ENCODE results near the gene FNIP1. TPM values are rescaled to one million over a fixed set of nuclear protein-coding genes. Genes with fewer than 3 reads are reported as not detected.

Gene FNIP1
- polyA plus RNA-seq, 1 donor (not counting 4 experiments of a cell fraction or from before 2014, with no cell fraction given): 14.6 TPM

DNA sequence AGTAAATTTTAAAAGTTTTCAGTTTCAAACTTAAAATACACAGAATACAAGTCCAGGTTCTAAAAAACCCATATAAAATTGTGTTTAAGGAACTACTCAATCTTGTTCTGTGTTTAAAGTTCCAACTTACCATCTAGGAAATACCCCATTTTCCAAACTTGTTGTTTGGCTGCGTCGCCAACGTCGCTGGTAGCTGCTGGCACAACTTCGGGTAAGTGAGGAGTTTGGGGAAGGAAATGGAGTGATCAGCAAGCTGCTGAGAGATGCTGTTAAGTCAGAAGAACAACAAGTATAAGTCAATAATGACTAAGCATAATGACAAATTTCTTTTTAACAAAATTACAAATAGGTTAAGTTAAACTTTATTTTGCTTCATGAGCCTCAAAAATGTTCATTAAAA, 90.5 kb downstream of the FNIP1 start:
- Histone ChIP-seq H3K79me2 (ENCODE audit: control insufficient read depth, insufficient read depth, low read length) (no peaks in the 10 kb centered on the region), H3K4me1 (ENCODE audit: control insufficient read depth, extremely low read depth, insufficient read depth, low read length) (no peaks in the 10 kb centered on the region), H3K9me3 (ENCODE audit: control insufficient read depth, low read depth, low read length) (no peaks in the 10 kb centered on the region), H3K4me2 (ENCODE audit: control insufficient read depth, extremely low read depth, insufficient read depth, low read depth, low read length) (no peak overlapping the region), H3K27me3 (ENCODE audit: control insufficient read depth, extremely low read depth, insufficient read depth, low read length) (no peaks in the 10 kb centered on the region), H3K9ac (ENCODE audit: control insufficient read depth, extremely low read depth, insufficient read depth, low read length) (no peak overlapping the region), H3K4me3 (ENCODE audit: control insufficient read depth in 2 of 3, extremely low read depth in 1 of 3, insufficient read depth in 2 of 3, low read depth in 1 of 3, low read length in 3 of 3) (no peak overlapping the region), H3K27ac (ENCODE audit: control insufficient read depth, insufficient read depth, low read length) (no peak overlapping the region), H4K20me1 (ENCODE audit: control insufficient read depth, extremely low read depth, insufficient read depth, low read length) (no peaks in the 10 kb centered on the region), H3K9me1 (ENCODE audit: control insufficient read depth, extremely low read depth, insufficient read depth, low read length) (no peaks in the 10 kb centered on the region), H2AFZ (ENCODE audit: control insufficient read depth, low read length) (no peak overlapping the region), H3K36me3 (ENCODE audit: control insufficient read depth in 2 of 2, extremely low read depth in 1 of 2, insufficient read depth in 2 of 2, low read length in 2 of 2) (peaks cover 19 to 24% of the 10 kb centered on the region in 2 experiments)
- FAIRE-seq: no peak
- no peak for DNase-seq (ENCODE audit: low read depth, low spot score)
- TF ChIP-seq, protein P1, sequence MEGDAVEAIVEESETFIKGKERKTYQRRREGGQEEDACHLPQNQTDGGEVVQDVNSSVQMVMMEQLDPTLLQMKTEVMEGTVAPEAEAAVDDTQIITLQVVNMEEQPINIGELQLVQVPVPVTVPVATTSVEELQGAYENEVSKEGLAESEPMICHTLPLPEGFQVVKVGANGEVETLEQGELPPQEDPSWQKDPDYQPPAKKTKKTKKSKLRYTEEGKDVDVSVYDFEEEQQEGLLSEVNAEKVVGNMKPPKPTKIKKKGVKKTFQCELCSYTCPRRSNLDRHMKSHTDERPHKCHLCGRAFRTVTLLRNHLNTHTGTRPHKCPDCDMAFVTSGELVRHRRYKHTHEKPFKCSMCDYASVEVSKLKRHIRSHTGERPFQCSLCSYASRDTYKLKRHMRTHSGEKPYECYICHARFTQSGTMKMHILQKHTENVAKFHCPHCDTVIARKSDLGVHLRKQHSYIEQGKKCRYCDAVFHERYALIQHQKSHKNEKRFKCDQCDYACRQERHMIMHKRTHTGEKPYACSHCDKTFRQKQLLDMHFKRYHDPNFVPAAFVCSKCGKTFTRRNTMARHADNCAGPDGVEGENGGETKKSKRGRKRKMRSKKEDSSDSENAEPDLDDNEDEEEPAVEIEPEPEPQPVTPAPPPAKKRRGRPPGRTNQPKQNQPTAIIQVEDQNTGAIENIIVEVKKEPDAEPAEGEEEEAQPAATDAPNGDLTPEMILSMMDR (optimal IDR thresholded peaks at IDR 0.05 in 1 of 3, IDR thresholded peaks at IDR 0.05 in 1 of 3, conservative IDR thresholded peaks at IDR 0.05 in 1 of 3; ENCODE audit: extremely low read depth in 1 of 3, insufficient read depth in 2 of 3, low read length in 3 of 3): no peak
- no peak for TF ChIP-seq EZH2 (IDR thresholded peaks at IDR 0.05; ENCODE audit: low read length)
- dilution Hi-C loops (cut with MboI; ENCODE audit: extremely low pct_ligation_motif_present, low sequenced_read_pairs): no loop called here

- no peaks in the 10 kb centered on the region for H3K27me3 ChIP-seq (ENCODE audit: control insufficient read depth, extremely low read depth, insufficient read depth, low read length)
- no peak overlapping the region for H2AFZ ChIP-seq (ENCODE audit: control insufficient read depth, low read length)
- TF ChIP-seq, protein P1 (optimal IDR thresholded peaks at IDR 0.05 in 1 of 3, IDR thresholded peaks at IDR 0.05 in 1 of 3, conservative IDR thresholded peaks at IDR 0.05 in 1 of 3; ENCODE audit: extremely low read depth in 1 of 3, insufficient read depth in 2 of 3, low read length in 3 of 3): no peak
- TF ChIP-seq EZH2 (IDR thresholded peaks at IDR 0.05; ENCODE audit: low read length): no peak
- no peak overlapping the region for H3K4me3 ChIP-seq (ENCODE audit: control insufficient read depth in 2 of 3, extremely low read depth in 1 of 3, insufficient read depth in 2 of 3, low read depth in 1 of 3, low read length in 3 of 3)
- H3K9me3 ChIP-seq (ENCODE audit: control insufficient read depth, low read depth, low read length): no peaks in the 10 kb centered on the region
- peaks cover 0 to 2% of the 10 kb centered on the region in 2 experiments for H3K36me3 ChIP-seq (ENCODE audit: control insufficient read depth in 2 of 2, extremely low read depth in 1 of 2, insufficient read depth in 2 of 2, low read length in 2 of 2)
- H3K27ac ChIP-seq (ENCODE audit: control insufficient read depth, insufficient read depth, low read length): no peak overlapping the region
- no peaks in the 10 kb centered on the region for H3K79me2 ChIP-seq (ENCODE audit: control insufficient read depth, insufficient read depth, low read length)
- H3K4me2 ChIP-seq (ENCODE audit: control insufficient read depth, extremely low read depth, insufficient read depth, low read depth, low read length): no peak overlapping the region
- no peaks in the 10 kb centered on the region for H4K20me1 ChIP-seq (ENCODE audit: control insufficient read depth, extremely low read depth, insufficient read depth, low read length)
- H3K4me1 ChIP-seq (ENCODE audit: control insufficient read depth, extremely low read depth, insufficient read depth, low read length): no peaks in the 10 kb centered on the region
- DNase-seq (ENCODE audit: low read depth, low spot score) (no peak), FAIRE-seq (no peak)
- dilution Hi-C loops (cut with MboI; ENCODE audit: extremely low pct_ligation_motif_present, low sequenced_read_pairs): no loop called here
- no peak overlapping the region for H3K9ac ChIP-seq (ENCODE audit: control insufficient read depth, extremely low read depth, insufficient read depth, low read length)
- H3K9me1 ChIP-seq (ENCODE audit: control insufficient read depth, extremely low read depth, insufficient read depth, low read length): no peaks in the 10 kb centered on the region
These were observed 101.9 kb downstream of the FNIP1 start for GRCh38 chr5:131694926-131695325.

All from keratinocyte (primary cell).